Upper lobe of left lung (tissue), 4 donors: ENCODE data around the gene SMDT1.
A peak's percentile ranks its signal among the peaks of the same experiment; 100 is the strongest.

Experiments used
- CTCF ChIP-seq, 6 experiments: fragments of 450-650 bp in 4 of 6; fragments of 200-600 bp in 2 of 6; sonication (generic) in 2 of 6; IDR thresholded peaks; one replicate each; pipeline ENCODE4 v1.5.1; 2016 to 2019; ENCODE audit warnings: antibody characterized with exemption in 6 of 6
- EP300 ChIP-seq, 4 donors: sonication (generic); formaldehyde crosslinking; IDR thresholded peaks; one replicate each; pipeline ENCODE4 v1.5.1; 2017; ENCODE audit warnings: antibody characterized with exemption in 4 of 4, control low read depth in 2 of 4
- POLR2A ChIP-seq, 4 donors: fragments of 450-650 bp; IDR thresholded peaks; one replicate each; pipeline ENCODE4 v1.5.1; 2016 to 2017; ENCODE audit warnings: antibody characterized with exemption in 4 of 4, mild to moderate bottlenecking in 2 of 4

- TF ChIP-seq POLR2A (IDR thresholded peaks at IDR 0.05) (peak; percentile 10 to 98 (median 92)), EP300 (IDR thresholded peaks at IDR 0.05) (peak in 1 of 4 donors; percentile 69), CTCF (IDR thresholded peaks at IDR 0.05) (peak; percentile 85 to 99 (median 98))
Measured at GRCh38 chr22:42090596-42091454, 11.3 kb downstream of the SMDT1 start, which contains the start of gene NDUFA6.
